ENCODE results near the gene CDH2.

The CDH2 gene

DNA sequence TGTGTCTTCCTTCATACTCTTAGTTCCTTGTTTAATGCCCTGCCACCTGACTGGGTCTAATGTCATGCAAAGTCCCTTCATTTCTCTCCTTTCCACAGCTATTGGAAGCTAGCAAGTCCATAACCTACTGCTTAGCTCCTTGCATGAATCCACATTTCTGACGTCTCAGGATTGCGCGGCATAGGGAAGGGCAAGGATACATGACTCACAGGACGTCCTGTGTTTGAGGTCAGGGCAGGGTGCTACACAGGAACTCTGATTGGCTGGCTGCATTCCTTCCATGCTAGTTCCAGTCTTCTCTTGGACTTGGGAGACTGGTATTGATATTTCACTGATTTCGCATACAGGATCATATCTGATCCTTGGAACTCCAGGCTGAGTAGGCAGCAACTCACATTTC, 137.9 kb downstream of the CDH2 start:
- DNase-seq, result no peak

DNA sequence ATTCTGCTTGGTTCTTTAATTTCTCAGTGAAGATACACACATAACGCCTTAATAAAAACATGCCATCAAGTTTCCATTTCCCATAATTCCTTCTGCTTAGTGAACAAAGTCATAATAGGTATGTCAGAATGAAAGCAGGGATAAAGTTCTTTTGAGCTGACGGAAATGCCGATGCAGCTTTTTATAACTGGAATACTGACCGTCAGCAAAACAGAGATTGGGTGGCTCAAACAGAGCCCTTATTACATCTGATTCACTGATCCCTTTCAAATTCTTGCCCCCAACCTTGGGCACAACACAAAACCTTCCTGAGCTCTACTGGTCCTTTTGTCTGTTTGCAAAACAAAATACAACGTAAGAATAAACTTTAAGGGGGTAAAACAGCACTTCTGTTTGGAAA, 140.4 kb downstream of the CDH2 start:
- DNase-seq, result peak; percentile 43

DNA sequence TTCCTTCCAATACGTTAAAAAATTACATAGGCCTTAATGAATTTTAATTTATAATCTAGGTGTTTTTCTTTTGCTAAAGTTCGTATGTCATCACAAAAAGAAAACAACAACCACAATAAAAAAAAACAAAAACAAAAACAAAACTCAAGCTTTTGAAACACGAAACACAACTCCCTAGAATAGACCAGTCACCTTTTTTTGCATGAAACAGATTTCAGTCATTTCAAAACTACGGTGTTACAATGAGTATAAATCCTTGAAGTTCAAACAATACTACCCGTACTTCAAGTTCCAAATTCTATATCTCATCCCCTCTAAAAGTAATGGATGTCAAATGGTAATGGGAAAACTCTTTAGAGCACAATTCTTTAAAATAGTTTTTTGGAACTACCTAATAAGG, 142.4 kb downstream of the CDH2 start:
- DNase-seq, result no peak

DNA sequence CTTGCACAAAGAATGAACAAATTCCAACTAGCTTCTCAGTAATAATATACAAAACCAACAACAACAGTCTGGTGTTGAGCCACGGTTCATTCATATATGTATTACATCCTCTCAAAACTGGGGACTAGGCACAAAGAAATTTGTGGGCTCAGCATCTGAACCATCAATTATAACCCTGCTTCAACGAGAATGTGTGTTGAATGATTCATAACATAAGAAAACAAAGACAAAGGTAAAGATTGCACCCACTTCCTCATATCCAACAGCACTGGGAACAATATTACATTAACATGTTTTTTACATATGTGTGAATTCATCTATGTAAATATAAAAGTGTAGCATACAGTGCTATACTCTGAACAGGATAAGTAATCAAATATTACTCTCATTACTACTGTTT, 144.8 kb downstream of the CDH2 start:
- no peak for DNase-seq

DNA sequence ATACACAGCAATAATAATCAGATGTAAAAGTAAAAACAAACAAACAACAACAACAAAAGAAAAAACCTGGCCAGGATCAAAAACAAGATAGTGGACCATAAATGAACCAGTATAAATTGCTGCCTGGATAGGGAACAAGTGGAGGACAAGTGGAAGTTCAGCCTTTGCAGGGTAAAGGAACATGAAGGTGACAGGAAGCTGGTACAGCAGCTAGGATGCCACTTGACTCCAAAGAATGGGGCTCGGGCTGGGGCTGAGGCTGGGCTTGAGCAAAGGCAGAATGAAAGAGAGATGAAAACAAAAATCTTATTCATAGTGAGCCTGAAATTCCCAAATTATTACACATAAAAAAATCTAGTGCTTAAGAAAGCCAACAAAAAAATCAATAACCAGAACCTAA, 146.5 kb downstream of the CDH2 start:
- DNase-seq, result no peak

DNA sequence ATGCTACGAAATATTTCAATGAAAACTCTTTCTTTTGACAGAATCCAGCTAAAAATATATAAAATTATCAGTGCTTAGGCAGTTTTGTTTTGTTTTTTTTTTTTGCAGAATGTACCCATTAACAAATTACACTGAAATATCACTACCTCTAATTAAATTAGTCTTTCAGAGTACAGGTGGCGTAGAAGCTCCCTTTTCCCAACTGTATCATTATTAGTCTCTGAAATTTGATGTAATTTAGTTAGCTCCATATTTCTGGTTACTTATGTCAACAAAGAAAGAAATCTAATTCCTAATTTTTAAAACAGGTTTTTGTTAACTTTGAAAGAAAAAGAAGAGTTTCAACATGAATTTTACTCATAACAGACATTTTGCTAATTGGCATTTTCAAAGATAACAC, 149.2 kb downstream of the CDH2 start:
- DNase-seq, result no peak

DNA sequence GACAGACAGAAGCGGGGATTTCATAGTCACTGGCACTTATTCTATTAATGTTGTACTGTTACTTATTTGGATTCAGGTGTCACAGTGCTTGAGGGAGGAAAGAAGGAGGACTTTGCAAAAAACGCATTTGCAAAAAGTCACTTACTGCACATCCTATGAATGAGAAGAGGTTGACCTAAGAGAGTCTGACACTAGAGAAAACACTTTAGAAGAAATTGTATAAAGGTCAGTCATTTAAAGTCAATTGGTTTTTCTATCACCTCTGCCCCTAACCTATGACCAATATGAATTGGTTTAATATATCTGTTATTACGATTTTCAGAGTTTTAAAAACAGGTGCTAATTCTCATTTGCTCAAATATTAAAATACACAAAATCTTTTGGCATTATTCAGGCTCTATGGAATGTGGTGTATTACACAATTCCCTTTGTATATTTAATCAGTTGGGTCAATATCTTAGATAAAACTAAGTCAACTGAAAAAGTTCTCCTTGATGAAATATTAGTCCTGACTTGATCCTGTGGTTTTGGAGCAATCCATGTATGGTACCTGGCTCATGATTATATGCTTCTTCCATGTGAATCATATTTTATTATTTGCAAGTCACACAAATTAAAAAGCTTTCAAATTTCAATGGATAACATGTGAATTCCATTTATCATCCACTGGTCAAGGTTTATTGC, 157.4 kb downstream of the CDH2 start:
- DNase-seq, result no peak

DNA sequence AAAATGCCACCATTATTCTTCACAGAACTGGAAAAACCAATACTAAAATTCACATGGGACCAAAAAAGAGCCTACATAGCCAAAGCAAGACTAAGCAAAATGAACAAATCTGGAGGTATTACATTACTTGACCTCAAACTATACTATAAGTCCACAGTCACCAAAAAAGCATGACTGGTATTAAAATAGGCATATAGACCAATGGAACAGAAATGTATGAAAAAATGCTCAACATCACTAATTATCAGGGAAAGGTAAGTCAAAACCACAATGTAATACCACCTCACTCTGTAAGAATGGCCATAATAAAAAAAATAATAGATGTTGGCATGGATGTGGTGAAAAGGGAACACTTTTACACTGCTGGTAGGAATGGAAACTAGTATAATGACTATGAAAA, 158.6 kb downstream of the CDH2 start:
- no peak for DNase-seq

DNA sequence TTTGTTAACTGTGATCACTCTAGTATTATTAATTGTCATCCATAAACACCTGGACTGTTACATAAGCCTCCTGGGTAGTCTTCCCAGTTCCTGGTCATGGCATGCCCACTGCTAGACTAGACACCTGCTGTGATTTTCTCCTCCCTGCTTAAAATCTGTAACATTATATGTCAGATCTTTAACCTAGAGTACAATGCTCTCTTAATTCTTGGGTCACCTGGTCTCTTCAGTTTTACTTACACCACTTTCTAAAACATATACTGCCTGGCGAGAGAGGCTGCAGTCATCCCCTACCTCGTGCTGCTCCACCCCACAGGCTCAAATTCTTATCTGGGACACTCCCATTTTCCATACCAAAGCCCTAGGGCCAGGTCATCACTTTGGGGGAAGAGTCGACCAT, 161.3 kb downstream of the CDH2 start:
- DNase-seq, result no peak

DNA sequence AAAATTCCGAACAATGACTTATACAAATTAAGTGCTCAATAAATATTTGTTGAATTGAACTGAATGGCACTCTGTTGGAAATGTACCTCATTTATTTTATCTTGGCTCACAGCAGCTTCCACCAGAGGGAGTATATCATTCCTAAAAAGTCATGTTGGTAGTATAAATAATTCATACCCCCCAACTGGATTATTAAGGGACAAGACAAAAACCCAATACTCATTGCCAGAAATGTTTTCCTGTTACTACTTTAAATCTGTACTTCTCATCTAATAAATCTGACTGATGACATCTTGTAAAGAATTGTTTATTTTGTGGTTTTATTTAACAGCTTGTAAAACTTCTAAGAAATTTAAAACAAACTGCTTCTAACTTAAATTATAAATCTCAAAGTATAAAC, 163.9 kb downstream of the CDH2 start:
- no peak for DNase-seq

DNA sequence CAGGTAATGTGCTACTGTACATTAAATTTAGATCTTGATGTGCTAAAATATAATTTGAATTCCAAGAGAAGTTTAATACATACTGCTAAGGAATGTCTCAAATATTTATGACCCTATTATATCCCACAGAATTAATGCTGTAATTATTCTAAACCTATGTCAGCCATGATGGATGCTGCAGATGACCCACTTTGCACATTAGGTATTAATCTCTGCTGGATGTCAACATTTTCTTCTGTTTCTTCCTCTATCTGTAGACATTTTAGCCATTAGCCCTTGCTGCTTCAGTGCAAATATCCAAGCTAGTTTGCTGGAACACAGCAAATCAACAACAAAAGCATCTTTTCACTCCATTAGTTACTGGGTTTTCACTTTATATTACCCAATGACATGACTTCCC, 164.6 kb downstream of the CDH2 start:
- DNase-seq, result no peak

DNA sequence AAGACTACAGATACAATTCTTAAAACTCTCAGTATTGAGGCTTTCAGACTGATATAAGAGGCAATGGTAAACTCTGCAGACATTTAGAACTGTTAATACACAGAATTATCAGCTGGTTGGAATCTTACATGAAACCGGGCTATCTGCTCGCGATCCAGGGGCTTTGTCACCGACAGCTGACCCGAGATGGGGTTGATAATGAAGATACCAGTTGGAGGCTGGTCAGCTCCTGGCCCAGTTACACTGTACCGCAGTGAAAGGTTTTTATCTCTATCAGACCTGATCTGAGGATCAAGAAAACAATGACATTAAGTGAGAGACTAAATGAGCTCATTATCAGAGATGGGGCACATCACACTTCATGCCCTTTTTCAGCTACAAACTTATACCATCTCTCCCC, 167.3 kb downstream of the CDH2 start:
- no peak for DNase-seq

DNA sequence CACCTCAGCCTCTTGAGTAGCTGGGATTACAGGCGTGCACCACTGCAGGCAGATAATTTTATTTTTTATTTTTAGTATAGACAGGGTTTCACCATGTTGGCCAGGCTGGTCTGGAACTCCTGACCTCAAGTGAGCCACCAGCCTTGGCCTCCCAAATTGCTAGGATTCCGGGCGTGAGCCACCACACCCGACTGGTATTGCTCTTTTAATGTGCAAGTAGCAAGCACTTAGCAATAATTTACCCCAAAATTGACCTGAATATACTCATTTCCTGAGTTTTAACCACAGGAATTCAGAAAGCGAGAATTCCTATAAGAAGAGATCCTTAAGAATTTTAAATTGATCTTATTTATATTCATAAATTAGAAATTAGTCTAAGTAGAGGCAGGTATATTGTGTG, 169.1 kb downstream of the CDH2 start:
- DNase-seq, result no peak

DNA sequence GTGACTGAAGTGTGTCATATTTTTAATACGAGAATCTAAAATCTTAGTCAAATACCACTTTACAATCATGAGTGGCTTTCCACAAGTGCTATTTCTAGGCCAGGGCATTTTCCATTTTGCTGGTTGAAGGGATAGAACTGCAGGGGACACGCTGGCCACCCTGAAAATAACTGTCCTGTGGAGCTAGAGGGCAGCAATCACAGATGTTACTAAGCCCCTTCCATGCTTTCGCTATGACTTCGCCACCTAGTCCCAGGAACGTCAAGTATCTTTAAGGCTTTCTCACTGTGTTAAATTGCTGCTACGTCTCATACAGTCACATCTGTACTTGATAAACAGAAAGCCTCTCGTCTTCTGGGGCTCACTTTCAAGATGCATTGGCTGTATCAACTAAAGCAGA, 171.8 kb downstream of the CDH2 start:
- DNase-seq, result no peak

DNA sequence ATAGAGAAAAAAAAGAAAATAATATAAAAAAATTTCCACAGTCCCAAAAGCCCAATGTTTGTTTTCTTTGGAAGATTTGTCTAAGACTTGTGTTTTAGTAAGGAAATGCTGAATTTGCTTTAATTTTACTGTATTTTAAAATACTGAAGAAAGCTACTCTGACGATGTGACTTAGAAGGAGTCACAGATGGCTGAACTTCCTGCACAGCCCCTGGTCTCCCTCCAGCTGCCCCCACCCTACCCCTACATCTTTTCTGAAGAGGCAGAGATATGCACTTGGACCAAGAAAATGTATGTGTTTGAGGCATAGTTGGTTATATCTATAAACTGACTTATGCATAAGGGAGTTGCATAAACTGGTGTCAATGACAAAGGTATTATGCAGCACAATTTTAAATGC, 172.3 kb downstream of the CDH2 start:
- no peak for DNase-seq

DNA sequence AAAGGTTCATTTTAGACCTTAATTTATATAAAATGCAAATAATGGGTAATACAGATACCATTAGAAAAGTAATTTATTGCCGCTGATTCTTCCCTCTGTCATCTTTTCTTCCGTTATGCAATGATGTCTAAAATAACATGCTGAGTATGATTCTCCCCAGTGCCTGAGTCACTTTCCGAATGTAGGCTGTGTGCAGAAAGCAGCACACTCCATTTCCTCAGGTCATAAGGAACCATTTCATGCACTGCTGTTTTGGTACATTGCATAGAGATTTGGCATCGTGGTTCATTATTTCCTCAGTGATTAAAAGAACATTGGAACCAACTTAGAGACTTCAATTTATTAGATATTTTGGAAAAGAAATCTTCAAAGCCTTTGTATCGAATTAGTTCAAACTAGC, 173.5 kb downstream of the CDH2 start:
- peak; percentile 64 for DNase-seq

DNA sequence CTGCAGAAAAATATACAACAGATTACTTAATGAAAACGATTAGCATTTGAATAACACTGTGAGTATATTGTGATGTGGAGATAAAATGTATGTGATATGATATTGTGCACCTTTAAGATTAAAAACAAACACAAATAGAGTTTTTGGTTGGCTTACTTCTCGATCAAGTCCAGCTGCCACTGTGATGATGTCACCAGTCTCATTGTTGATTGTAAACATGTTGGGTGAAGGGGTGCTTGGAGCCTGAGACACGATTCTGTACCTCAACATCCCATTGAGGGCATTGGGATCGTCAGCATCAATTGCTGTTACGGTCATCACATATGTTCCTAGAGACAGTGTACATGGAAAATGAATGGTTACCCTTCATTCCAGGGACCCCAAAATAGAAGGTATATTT, 174.1 kb downstream of the CDH2 start:
- no peak for DNase-seq

DNA sequence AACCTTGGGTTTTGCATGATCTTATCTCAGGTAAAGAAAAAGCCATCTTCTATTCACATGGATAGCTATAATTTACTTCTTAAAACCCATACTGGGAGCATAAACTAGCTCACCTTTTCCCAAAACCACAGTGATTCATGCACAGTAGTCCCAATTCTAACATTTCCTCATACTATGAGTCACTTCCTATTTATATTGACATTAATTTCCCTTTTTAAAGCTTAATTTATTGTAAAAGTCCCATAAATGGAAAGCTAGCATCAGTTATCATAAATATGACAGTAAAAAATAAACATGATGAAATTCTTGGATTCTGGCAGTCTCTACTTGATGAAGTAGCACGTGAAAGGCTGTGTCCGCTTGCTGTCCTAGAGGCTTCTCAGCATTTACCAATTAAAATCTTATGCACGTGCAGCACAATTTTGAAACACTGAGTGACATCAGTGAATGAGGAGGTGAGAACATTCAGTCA, 180.1 kb downstream of the CDH2 start:
- DNase-seq, result no peak

DNA sequence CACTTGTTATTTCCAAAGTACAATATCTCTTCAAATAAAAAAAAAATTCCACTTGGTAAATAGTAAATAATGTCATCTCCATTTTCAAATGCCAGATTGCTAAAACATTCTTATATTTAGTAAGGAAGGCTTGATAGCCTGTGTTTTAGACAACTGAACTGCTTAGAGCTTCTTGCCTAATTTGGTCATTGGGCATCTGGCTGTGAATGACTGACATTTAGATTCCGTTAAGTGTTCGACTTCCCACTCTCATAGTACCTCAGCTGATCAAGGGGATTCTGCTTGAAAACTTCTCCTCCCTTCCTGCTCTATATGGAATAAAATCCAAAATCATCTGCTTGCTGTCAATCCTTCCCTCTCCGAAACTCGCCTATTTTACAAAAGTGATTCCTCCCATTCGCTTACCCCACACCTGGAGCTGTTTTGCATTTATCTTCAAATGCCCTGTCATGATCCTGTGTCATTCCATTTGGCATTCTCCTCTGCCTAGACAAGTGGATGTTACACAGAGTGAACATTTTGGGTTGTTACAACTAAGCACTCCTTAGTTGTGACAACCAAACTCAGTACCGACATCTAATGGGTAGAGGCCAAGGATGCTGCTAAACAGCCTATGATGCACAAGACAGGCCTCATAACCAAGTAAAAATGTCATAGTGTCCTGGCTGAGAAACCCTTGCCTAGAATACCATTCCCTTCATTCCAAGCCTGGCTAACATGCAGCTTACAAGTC, 181.0 kb downstream of the CDH2 start:
- DNase-seq, result no peak

DNA sequence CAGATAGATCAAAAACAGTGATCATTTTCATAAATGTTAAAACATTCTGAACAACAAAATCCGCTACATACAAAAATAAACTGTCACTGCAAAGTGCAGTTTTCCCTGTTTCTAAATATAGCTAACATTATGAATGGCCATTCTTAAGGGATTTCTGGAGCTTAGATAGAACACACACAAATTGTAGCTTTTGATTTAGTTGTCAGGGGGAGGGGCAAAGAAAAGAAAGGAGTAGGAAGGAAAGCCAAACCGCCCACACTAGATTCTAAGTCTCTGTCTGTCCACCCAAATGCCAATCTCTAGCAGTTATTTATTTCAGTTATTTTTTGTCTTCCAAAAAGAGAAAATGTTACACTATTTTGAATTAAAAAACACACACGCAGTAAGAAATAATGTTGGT, 182.4 kb downstream of the CDH2 start:
- no peak for DNase-seq

DNA sequence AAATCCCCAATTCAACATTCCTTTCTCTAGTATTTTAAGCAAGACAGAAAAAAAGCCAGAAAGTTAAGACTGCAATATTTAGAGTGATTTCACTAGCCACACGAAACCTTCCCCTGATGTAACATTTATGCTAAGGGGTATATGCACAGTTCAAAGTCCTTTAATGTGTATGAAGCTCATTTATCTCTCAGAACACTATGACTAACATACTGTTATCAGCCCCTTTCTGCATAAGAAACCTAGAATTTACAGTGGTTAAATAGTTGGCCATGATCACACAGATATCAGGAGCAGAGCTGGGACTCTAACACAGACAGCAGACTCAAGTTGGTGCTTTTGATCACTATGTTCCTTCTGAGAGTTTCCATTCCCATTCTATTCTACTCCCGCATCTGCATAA, 185.5 kb downstream of the CDH2 start:
- no peak for DNase-seq

DNA sequence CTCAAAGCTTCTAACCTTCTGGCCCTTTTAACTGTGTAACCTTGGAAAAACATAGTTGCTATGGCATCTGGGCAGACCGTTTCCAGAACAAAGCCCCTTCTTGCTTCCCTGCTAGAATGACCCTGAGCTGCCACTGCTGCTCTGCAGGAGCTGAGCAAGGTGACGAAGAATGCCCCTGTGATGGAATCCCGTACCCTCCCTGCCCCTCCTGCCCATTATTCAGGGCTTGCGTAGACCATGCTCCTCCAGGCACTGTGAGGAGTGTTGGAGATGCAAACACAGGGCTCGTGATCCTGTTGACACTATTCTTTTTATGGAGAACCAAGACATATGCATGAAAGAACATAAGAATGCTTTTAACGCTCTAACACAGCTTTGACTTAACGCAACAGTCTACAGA, 191.1 kb downstream of the CDH2 start:
- no peak for DNase-seq

DNA sequence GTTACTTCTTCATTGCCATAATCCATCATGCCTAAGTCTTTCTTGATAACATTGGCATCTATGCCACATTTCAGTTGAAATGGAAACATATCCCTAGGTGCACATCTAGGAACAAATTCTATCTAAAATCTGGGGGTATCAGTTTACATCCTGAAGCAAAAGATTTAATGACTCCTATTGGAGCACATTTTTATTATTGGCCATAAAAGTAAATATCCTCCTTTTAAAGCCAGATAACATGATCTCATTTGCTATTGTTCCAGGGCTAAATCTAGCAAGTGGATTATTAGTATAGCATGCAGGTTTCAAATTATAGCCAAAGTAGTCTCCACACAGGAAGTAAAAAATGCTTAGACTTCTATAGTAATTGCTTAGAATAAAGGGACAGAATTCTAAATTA, 193.2 kb downstream of the CDH2 start:
- DNase-seq, result no peak

DNA sequence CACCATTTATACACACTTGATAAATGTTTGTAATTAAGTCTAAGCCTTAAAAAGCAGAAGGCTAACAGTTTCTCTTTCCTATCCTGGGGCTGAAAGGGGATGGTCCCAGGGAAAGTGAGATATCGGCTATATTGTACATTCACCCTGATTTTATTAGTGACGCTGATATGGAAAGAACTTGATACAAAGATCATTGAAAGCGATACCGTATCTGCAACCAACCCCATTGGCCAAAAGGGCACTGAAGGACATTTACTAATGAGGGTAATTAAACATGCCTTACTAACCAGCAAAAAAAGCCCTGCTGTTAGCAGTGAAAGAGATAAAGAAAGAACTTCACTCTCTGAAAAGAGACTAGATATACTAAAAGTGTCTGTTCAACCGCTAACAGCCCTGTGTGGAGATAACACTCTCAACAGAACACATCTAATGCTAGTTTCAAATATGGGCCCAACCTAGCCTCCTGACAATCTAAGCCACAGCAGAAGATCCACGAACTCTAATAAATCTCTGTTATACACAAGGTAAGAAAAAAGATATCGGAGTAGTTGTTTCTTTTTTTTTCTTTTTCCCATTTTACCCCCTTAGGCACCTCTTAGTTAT, 200.0 kb downstream of the CDH2 start:
- no peak for DNase-seq

DNA sequence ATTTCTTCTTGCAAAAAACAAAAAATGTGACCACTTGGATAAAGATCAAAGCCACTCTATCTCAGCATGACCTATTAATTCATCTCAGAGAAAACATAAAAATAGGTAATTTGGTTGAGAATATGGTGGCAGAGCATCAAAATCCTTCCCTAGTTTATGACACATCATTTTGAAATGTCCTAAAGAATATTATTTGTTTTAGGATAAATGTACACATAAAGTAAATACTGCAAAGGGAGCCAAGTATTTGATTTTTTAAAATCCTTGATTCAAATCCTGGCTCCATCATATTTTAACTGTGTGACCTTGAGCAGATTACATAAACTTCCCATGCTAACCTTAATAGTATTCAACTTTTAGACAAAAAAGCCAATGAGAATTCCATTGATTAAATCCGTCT, 206.6 kb downstream of the CDH2 start:
- DNase-seq, result no peak
